ENCODE results near the gene POR.
"Not testable (repeated sequence)": the region's sequence is repeated elsewhere in the genome, so short reads cannot be mapped to it uniquely, and the experiment has no call there.

The POR gene

GRCh38 chr7:76011442-76011861 lies 96.5 kb downstream of the POR start:
- H3K36me3 ChIP-seq (ENCODE audit: insufficient read depth, low read length) = peaks cover 18% of the 10 kb centered on the region
- H3K4me1 ChIP-seq (ENCODE audit: insufficient read depth, low read length) = no peaks in the 10 kb centered on the region
- H3K27me3 ChIP-seq (ENCODE audit: insufficient read depth, low read length) = no peaks in the 10 kb centered on the region
- H3K4me3 ChIP-seq (ENCODE audit: low read length) = no peak overlapping the region
- no peak overlapping the region for H2AFZ ChIP-seq (ENCODE audit: low read depth, low read length)
- H3K9me3 ChIP-seq (ENCODE audit: low read length) = no peaks in the 10 kb centered on the region

- no peaks in the 10 kb centered on the region for H3K27me3 ChIP-seq (ENCODE audit: insufficient read depth, low read length)
- H3K9me3 ChIP-seq (ENCODE audit: low read length) = no peaks in the 10 kb centered on the region
- peaks cover 29% of the 10 kb centered on the region for H3K36me3 ChIP-seq (ENCODE audit: insufficient read depth, low read length)
- no peak overlapping the region for H3K4me3 ChIP-seq (ENCODE audit: low read length)
- H2AFZ ChIP-seq (ENCODE audit: low read depth, low read length) = no peak overlapping the region
- no peaks in the 10 kb centered on the region for H3K4me1 ChIP-seq (ENCODE audit: insufficient read depth, low read length)
Observed at GRCh38 chr7:76016191-76016947, 101.4 kb downstream of the POR start.

- not testable (repeated sequence) for H3K4me1 ChIP-seq (ENCODE audit: insufficient read depth, low read length); H3K9me3 ChIP-seq (ENCODE audit: low read length); H3K4me3 ChIP-seq (ENCODE audit: low read length); H2AFZ ChIP-seq (ENCODE audit: low read depth, low read length); H3K27me3 ChIP-seq (ENCODE audit: insufficient read depth, low read length)
- peaks cover 37% of the 10 kb centered on the region for H3K36me3 ChIP-seq (ENCODE audit: insufficient read depth, low read length)
Observed at GRCh38 chr7:76018520-76018919, 103.6 kb downstream of the POR start.

GRCh38 chr7:76020031-76020714 lies 105.2 kb downstream of the POR start:
- H3K4me1 ChIP-seq (ENCODE audit: insufficient read depth, low read length) = no peaks in the 10 kb centered on the region
- no peaks in the 10 kb centered on the region for H3K9me3 ChIP-seq (ENCODE audit: low read length)
- H3K4me3 ChIP-seq (ENCODE audit: low read length) = no peak overlapping the region
- no peaks in the 10 kb centered on the region for H3K27me3 ChIP-seq (ENCODE audit: insufficient read depth, low read length)
- H2AFZ ChIP-seq (ENCODE audit: low read depth, low read length) = no peak overlapping the region
- H3K36me3 ChIP-seq (ENCODE audit: insufficient read depth, low read length) = peaks cover 34% of the 10 kb centered on the region

GRCh38 chr7:76022026-76022780 lies 107.2 kb downstream of the POR start:
- H3K4me3 ChIP-seq (ENCODE audit: low read length) = no peak overlapping the region
- H2AFZ ChIP-seq (ENCODE audit: low read depth, low read length) = no peak overlapping the region
- no peaks in the 10 kb centered on the region for H3K9me3 ChIP-seq (ENCODE audit: low read length)
- no peaks in the 10 kb centered on the region for H3K27me3 ChIP-seq (ENCODE audit: insufficient read depth, low read length)
- H3K4me1 ChIP-seq (ENCODE audit: insufficient read depth, low read length) = no peaks in the 10 kb centered on the region
- H3K36me3 ChIP-seq (ENCODE audit: insufficient read depth, low read length) = peaks cover 40% of the 10 kb centered on the region

GRCh38 chr7:76023002-76023401 lies 108.0 kb downstream of the POR start:
- no peak overlapping the region for H2AFZ ChIP-seq (ENCODE audit: low read depth, low read length)
- no peaks in the 10 kb centered on the region for H3K9me3 ChIP-seq (ENCODE audit: low read length)
- H3K27me3 ChIP-seq (ENCODE audit: insufficient read depth, low read length) = no peaks in the 10 kb centered on the region
- peaks cover 39% of the 10 kb centered on the region for H3K36me3 ChIP-seq (ENCODE audit: insufficient read depth, low read length)
- no peaks in the 10 kb centered on the region for H3K4me1 ChIP-seq (ENCODE audit: insufficient read depth, low read length)
- H3K4me3 ChIP-seq (ENCODE audit: low read length) = no peak overlapping the region

- H3K36me3 ChIP-seq (ENCODE audit: insufficient read depth, low read length) = peaks cover 22% of the 10 kb centered on the region
- H2AFZ ChIP-seq (ENCODE audit: low read depth, low read length); H3K4me3 ChIP-seq (ENCODE audit: low read length); H3K27me3 ChIP-seq (ENCODE audit: insufficient read depth, low read length); H3K9me3 ChIP-seq (ENCODE audit: low read length); H3K4me1 ChIP-seq (ENCODE audit: insufficient read depth, low read length): not testable (repeated sequence)
Observed at GRCh38 chr7:76029682-76030081, 114.7 kb downstream of the POR start.

GRCh38 chr7:76031964-76032363 lies 117.0 kb downstream of the POR start:
- H2AFZ ChIP-seq (ENCODE audit: low read depth, low read length) = no peak overlapping the region
- H3K27me3 ChIP-seq (ENCODE audit: insufficient read depth, low read length) = no peaks in the 10 kb centered on the region
- no peaks in the 10 kb centered on the region for H3K4me1 ChIP-seq (ENCODE audit: insufficient read depth, low read length)
- peaks cover 16% of the 10 kb centered on the region for H3K36me3 ChIP-seq (ENCODE audit: insufficient read depth, low read length)
- no peaks in the 10 kb centered on the region for H3K9me3 ChIP-seq (ENCODE audit: low read length)
- no peak overlapping the region for H3K4me3 ChIP-seq (ENCODE audit: low read length)

Measured in neuron (in vitro differentiated cells).